Left ventricle myocardium inferior (tissue), 1 donor: Measurements from ENCODE around the gene ZRANB1. TPM values are rescaled to one million over a fixed set of nuclear protein-coding genes. Genes with fewer than 3 reads are reported as not detected.
A peak's percentile ranks its signal among the peaks of the same experiment; 100 is the strongest.

Experiments
- DNase-seq: peaks from one replicate; pipeline ENCODE4 v3.0.0-alpha.2; 2020
- H3K27ac ChIP-seq: fragments of 200-600 bp; replicated peaks from 2 replicates; pipeline ENCODE4 v1.8.0; 2021
- H3K27me3 ChIP-seq: fragments of 200-600 bp; 2 replicates; pipeline ENCODE4 v1.8.0; 2021; ENCODE audit warnings: low read depth
- H3K36me3 ChIP-seq: fragments of 200-600 bp; 2 replicates; pipeline ENCODE4 v1.8.0; 2021
- H3K4me1 ChIP-seq: fragments of 200-600 bp; 2 replicates; pipeline ENCODE4 v1.8.0; 2021
- H3K4me3 ChIP-seq: fragments of 200-600 bp; 2 replicates; pipeline ENCODE4 v1.8.0; 2021; ENCODE audit warnings: mild to moderate bottlenecking, moderate library complexity
- H3K9me3 ChIP-seq: fragments of 200-600 bp; replicated peaks from 2 replicates; pipeline ENCODE4 v1.8.0; 2021
- intact Hi-C: fragments of 100-400 bp; cut with micrococcal nuclease; formaldehyde crosslinking; loops from one replicate; pipeline ENCODE4 v1.11.0; 2022
- total RNA-seq: library from RNA; stranded (reverse); fragmentation: NEBNext Ultra II Directional; extraction: Animal tissue kit (Norgen Biotek cat#: 25700); gene quantifications from one replicate; pipeline ENCODE4 v1.2.1, GENCODE V29; 2021
- TF ChIP-seq, protein P1 (sequence below): fragments of 200-600 bp; IDR thresholded peaks from 2 replicates; pipeline ENCODE4 v1.8.0; 2021; ENCODE audit warnings: antibody characterized with exemption, mild to moderate bottlenecking, borderline replicate concordance
- donor health status: DM: no; HTN: yes; CAD: no; lungs with severe emphysema.

ZRANB1 gene
- total RNA-seq, 1 donor from 2014 or later: 25.3 TPM

DNA sequence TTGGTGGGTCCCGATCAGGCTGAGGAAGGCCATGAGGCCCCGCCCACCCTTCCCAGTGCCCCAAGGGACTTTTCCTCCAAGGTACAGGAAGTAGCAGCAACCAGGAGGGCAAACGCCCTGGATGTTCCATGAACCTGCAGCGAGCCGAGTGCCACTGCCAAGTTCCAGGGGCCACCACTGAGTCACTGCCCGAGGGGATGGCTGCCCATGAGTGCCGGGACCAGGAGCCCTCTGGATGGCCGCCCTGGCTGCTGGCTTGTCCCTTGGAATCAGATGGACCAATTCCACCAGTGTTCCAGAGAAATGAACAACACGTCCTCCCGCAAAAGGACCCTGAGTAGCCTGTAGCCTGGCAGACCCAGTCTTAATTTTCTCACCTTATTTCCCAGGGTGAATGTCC is 74.2 kb downstream of the ZRANB1 start:
- intact Hi-C loops: no loop called here
- DNase-seq: no peak
- H3K4me1 ChIP-seq: peaks cover 100% of the 10 kb centered on the region
- no peaks in the 10 kb centered on the region for H3K36me3 ChIP-seq
- H3K9me3 ChIP-seq: peaks cover 6% of the 10 kb centered on the region
- peak overlapping the region; percentile 22 for H3K4me3 ChIP-seq
- H3K27ac ChIP-seq: peak overlapping the region; percentile 81
- H3K27me3 ChIP-seq: no peaks in the 10 kb centered on the region
- TF ChIP-seq, protein P1, sequence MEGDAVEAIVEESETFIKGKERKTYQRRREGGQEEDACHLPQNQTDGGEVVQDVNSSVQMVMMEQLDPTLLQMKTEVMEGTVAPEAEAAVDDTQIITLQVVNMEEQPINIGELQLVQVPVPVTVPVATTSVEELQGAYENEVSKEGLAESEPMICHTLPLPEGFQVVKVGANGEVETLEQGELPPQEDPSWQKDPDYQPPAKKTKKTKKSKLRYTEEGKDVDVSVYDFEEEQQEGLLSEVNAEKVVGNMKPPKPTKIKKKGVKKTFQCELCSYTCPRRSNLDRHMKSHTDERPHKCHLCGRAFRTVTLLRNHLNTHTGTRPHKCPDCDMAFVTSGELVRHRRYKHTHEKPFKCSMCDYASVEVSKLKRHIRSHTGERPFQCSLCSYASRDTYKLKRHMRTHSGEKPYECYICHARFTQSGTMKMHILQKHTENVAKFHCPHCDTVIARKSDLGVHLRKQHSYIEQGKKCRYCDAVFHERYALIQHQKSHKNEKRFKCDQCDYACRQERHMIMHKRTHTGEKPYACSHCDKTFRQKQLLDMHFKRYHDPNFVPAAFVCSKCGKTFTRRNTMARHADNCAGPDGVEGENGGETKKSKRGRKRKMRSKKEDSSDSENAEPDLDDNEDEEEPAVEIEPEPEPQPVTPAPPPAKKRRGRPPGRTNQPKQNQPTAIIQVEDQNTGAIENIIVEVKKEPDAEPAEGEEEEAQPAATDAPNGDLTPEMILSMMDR: no peak

- TF ChIP-seq, protein P1: no peak
- Histone ChIP-seq H3K27me3 (no peaks in the 10 kb centered on the region), H3K4me3 (peak overlapping the region; percentile 22), H3K4me1 (peaks cover 100% of the 10 kb centered on the region), H3K36me3 (no peaks in the 10 kb centered on the region), H3K27ac (peak overlapping the region; percentile 81), H3K9me3 (peaks cover 6% of the 10 kb centered on the region)
- intact Hi-C loops: no loop called here
- peak; percentile 76 for DNase-seq
Observed at GRCh38 chr10:125016611-125017202, 74.8 kb downstream of the ZRANB1 start.

DNA sequence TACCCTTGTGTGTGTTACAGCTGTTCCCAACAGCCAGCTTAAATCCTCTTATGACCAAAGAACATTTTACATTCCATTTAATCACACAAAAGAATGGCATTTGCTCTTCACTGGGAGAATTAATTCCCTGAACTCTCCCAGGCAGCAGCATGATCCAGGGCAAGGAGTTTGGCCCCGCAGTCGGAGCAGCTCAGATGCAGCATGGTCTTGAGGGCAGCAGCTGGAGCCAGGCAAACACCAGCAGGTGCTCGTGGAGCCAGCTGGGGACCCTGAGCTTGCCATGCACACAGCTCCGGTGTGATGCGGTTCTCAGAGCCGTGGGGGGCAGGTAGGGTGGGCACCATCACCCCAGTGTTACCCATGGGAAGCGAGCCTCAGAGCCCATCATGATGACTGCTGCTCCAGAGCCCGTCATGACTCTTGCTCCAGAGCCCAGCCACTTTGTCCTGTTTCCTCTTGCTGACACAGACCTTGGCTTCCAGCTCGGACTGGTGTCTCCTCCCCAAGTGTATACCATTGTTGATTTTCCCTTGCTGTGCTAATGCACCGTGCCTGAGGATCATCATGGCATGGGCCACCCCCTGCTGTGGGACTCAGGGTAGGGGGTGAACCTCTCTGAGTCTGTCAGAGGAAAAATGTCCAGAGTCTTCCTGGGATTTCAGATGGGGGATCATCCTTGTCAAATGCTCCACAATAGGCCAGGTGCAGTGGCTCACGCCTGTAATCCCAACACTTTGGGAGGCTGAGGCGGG is 75.8 kb downstream of the ZRANB1 start:
- peak; percentile 6 for DNase-seq
- Histone ChIP-seq H3K27ac (peak overlapping the region; percentile 81), H3K36me3 (no peaks in the 10 kb centered on the region), H3K4me1 (peaks cover 100% of the 10 kb centered on the region), H3K27me3 (no peaks in the 10 kb centered on the region), H3K9me3 (peaks cover 6% of the 10 kb centered on the region), H3K4me3 (no peak overlapping the region)
- TF ChIP-seq, protein P1: no peak
- intact Hi-C loops: no loop called here

DNA sequence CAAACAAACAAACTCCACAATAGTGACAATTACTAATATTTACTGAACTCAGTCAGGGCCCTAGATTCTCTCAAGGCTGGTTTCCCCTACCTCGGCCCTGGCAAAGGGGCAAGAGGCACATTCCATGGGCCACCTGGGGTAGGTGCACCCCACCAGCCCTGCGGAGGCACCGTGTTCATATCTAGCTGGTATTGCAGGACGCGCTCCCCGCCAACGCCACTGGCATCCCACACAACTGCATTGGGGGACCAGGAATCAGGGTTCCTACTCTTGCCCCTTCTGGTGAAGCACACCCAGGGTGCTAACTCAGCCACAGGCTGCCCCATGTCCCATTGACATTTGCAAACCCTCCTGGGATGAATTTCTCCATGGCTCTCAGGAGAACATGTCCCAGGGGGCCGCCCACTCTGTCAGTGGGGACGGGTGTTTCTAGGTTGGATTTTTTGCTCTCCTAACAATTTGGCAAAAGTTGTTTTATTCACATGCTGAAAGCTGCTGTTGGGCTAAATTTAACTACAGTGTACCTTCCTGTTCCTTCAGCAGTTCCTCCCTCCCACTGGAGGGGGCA is 76.7 kb downstream of the ZRANB1 start:
- peak; percentile 15 for DNase-seq
- H3K36me3 ChIP-seq: no peaks in the 10 kb centered on the region
- H3K9me3 ChIP-seq: peaks cover 6% of the 10 kb centered on the region
- peak overlapping the region; percentile 81 for H3K27ac ChIP-seq
- H3K4me1 ChIP-seq: peaks cover 100% of the 10 kb centered on the region
- intact Hi-C loops: no loop called here
- no peaks in the 10 kb centered on the region for H3K27me3 ChIP-seq
- H3K4me3 ChIP-seq: no peak overlapping the region
- TF ChIP-seq, protein P1: peak; percentile 10

- Histone ChIP-seq H3K27ac (peak overlapping the region; percentile 81), H3K4me3 (no peak overlapping the region), H3K4me1 (peaks cover 100% of the 10 kb centered on the region), H3K9me3 (peaks cover 6% of the 10 kb centered on the region), H3K36me3 (no peaks in the 10 kb centered on the region), H3K27me3 (no peaks in the 10 kb centered on the region)
- TF ChIP-seq, protein P1: no peak
- no peak for DNase-seq
- intact Hi-C loops: no loop called here
Observed at GRCh38 chr10:125020386-125020785, 78.5 kb downstream of the ZRANB1 start.
